ENCODE data around the gene NEDD9.

The NEDD9 gene, protein sequence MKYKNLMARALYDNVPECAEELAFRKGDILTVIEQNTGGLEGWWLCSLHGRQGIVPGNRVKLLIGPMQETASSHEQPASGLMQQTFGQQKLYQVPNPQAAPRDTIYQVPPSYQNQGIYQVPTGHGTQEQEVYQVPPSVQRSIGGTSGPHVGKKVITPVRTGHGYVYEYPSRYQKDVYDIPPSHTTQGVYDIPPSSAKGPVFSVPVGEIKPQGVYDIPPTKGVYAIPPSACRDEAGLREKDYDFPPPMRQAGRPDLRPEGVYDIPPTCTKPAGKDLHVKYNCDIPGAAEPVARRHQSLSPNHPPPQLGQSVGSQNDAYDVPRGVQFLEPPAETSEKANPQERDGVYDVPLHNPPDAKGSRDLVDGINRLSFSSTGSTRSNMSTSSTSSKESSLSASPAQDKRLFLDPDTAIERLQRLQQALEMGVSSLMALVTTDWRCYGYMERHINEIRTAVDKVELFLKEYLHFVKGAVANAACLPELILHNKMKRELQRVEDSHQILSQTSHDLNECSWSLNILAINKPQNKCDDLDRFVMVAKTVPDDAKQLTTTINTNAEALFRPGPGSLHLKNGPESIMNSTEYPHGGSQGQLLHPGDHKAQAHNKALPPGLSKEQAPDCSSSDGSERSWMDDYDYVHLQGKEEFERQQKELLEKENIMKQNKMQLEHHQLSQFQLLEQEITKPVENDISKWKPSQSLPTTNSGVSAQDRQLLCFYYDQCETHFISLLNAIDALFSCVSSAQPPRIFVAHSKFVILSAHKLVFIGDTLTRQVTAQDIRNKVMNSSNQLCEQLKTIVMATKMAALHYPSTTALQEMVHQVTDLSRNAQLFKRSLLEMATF

GRCh38 chr6:11232193-11232769 lies at the start of gene NEDD9:
NEDD9 (minus strand) TSS chr6:11232668; CDS start chr6:11232515, 153 bp downstream.
- peak; percentile 96 for DNase-seq

DNA sequence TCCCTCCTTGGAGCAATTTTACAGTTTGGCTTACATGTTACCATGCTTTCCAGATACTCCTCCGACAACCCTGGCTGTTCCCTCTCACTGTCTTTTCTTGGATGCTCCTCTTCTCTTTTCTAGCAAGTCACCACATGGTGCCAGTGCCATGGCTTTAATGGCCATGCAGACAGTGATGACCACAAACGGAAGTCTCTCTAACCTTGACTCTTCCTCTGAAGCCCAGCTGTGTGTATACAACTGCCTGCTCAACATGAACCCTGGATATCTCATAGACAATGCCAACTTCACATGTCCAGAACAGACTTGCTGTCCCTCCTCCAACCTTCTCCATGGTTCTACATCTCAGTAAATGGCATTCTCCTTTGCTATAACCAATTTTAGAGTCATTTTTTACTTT lies 49.8 kb upstream of the NEDD9 start:
- DNase-seq: no peak

GRCh38 chr6:11280394-11280793 lies 47.9 kb upstream of the NEDD9 start:
- no peak for DNase-seq

GRCh38 chr6:11279284-11279689 lies 46.8 kb upstream of the NEDD9 start:
- no peak for DNase-seq

GRCh38 chr6:11278207-11278559 lies 45.7 kb upstream of the NEDD9 start:
- DNase-seq: peak; percentile 47

GRCh38 chr6:11277275-11278206 lies 45.1 kb upstream of the NEDD9 start:
- DNase-seq: peak; percentile 55

DNA sequence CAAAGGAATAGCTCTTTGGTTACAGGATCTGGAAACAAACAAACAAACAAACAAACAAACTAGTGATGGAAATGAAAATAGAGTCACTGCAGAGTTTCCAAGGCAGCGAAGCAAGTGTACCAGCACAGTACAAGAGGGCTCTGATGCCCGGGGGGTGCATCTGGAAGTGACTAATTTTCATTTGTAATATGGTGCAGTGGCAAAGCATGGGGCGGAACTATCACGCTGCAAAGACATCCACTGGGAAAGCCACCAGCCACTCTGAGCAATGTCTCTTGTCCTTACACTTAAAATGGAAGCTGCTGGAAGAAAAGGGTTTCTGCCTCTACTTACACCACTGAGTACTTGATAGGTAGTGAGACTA lies 44.4 kb upstream of the NEDD9 start:
- DNase-seq: no peak

GRCh38 chr6:11276228-11276627 lies 43.8 kb upstream of the NEDD9 start:
- DNase-seq: no peak

GRCh38 chr6:11275598-11275997 lies 43.1 kb upstream of the NEDD9 start:
- DNase-seq: peak; percentile 42

- no peak for DNase-seq
Measured at GRCh38 chr6:11273406-11274065, 41.1 kb upstream of the NEDD9 start.

- no peak for DNase-seq
Measured at GRCh38 chr6:11272491-11273192, 40.2 kb upstream of the NEDD9 start.

DNA sequence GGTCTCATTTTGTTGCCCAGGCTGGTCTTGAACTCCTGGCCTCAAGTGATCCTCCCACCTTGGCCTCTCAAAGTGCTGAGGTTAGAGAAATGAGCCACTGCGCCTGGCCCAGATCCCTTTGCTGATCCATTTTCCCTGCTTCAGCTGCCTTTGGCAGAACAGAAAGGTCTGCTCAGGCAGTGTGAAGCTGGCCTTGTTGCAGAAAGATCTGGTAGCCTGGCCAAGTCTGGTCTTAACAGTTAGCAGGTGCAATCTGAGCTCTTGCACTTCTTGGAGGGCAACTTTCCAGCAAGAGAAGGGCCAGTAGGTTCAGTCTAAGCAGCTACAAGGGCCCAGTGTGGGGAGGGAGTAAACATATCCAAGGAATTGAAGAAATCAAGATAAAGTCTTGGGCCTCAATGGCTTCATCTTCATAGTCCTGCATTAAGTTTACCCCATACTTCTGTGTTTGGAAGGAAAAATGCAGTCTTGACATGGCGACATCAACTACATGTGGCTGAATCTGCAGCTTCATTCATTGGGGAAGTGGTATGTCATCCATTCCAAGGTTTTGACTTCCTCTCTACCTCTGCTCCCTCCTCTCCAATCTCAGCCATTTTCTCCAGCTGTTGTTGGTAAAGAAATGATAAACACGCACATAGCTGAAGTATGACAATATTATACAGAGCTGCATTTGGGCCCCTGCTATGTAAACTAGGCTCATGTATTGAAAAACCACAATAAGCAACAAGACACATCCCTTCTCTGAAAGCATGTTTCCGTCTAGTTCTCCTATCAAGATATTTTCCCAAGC lies 39.0 kb upstream of the NEDD9 start:
- no peak for DNase-seq

GRCh38 chr6:11270030-11271027 lies 37.9 kb upstream of the NEDD9 start:
- no peak for DNase-seq

GRCh38 chr6:11268978-11269377 lies 36.5 kb upstream of the NEDD9 start:
- no peak for DNase-seq

GRCh38 chr6:11266926-11267325 lies 34.5 kb upstream of the NEDD9 start:
- DNase-seq: no peak

DNA sequence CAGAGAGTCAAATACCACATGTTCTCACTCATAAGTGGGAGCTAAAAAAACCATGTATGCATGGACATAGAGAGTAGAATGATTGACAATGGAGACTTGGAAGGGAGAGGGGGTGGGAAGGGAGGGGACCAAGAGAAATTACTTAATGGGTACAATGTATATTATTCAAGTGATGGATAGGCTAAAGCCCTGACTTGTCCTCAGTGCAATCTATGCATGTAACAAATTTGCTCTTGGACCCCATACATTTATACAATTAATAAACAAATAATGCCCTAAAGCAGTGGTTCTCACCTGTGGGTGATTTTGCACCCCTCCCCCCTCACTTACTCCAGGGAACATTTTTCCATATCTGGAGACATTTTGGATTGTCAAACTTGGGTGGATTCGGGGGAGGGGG lies 33.5 kb upstream of the NEDD9 start:
- no peak for DNase-seq

- DNase-seq: no peak
Measured at GRCh38 chr6:11264100-11264499, 31.6 kb upstream of the NEDD9 start.

GRCh38 chr6:11263291-11263775 lies 30.9 kb upstream of the NEDD9 start:
- DNase-seq: no peak

- DNase-seq: no peak
Measured at GRCh38 chr6:11262242-11262641, 29.8 kb upstream of the NEDD9 start.

All from stimulated activated CD4-positive, alpha-beta T cell treated with anti-CD3 and anti-CD28 coated beads, Interleukin-4, amount 100 ng/mL, for 24 hours (primary cell).